Erythroblast (primary cell): ENCODE data around the gene MYO1E.

ENCODE experiments used
- GATA1 ChIP-seq: IDR thresholded peaks from 2 replicates; pipeline ENCODE4 v1.6.1; 2011; ENCODE audit warnings: low read depth, mild to moderate bottlenecking, control low read depth, low read length, moderate library complexity
- POLR2A ChIP-seq: IDR thresholded peaks from 2 replicates; pipeline ENCODE4 v1.6.1; 2011; ENCODE audit warnings: mild to moderate bottlenecking, low read length

- no peak for TF ChIP-seq POLR2A
- TF ChIP-seq GATA1: no peak
Observed at GRCh38 chr15:59329570-59330350, 42.9 kb downstream of the MYO1E start.
